ENCODE measurements around the gene GTF2H4.
"Not testable (repeated sequence)": the region's sequence is repeated elsewhere in the genome, so short reads cannot be mapped to it uniquely, and the experiment has no call there.

GTF2H4 gene

GRCh38 chr6:30907758-30908591, at the start of gene GTF2H4:
Gene GTF2H4, plus strand, starts transcription at chr6:30908207.
- DNase-seq (ENCODE audit: low read depth) = peak; percentile 98

GRCh38 chr6:30859726-30860125, 48.3 kb upstream of the GTF2H4 start:
- DNase-seq (ENCODE audit: low read depth) = not testable (repeated sequence)

GRCh38 chr6:30861257-30862048, 46.6 kb upstream of the GTF2H4 start:
- no peak for DNase-seq (ENCODE audit: low read depth)

GRCh38 chr6:30862156-30862875, 45.7 kb upstream of the GTF2H4 start:
- DNase-seq (ENCODE audit: low read depth) = no peak

- DNase-seq (ENCODE audit: low read depth) = no peak
These were observed 43.7 kb upstream of the GTF2H4 start for GRCh38 chr6:30864325-30864724.

GRCh38 chr6:30869241-30869749, 38.7 kb upstream of the GTF2H4 start:
- not testable (repeated sequence) for DNase-seq (ENCODE audit: low read depth)

- no peak for DNase-seq (ENCODE audit: low read depth)
These were observed 37.5 kb upstream of the GTF2H4 start for GRCh38 chr6:30870546-30870945.

- DNase-seq (ENCODE audit: low read depth) = no peak
These were observed 36.3 kb upstream of the GTF2H4 start for GRCh38 chr6:30871592-30872183.

- DNase-seq (ENCODE audit: low read depth) = no peak
These were observed 34.8 kb upstream of the GTF2H4 start for GRCh38 chr6:30873137-30873640.

GRCh38 chr6:30873795-30874194, 34.2 kb upstream of the GTF2H4 start:
- DNase-seq (ENCODE audit: low read depth) = not testable (repeated sequence)

GRCh38 chr6:30875244-30876038, 32.6 kb upstream of the GTF2H4 start:
- no peak for DNase-seq (ENCODE audit: low read depth)

GRCh38 chr6:30876039-30876730, 31.8 kb upstream of the GTF2H4 start:
- DNase-seq (ENCODE audit: low read depth) = no peak

- DNase-seq (ENCODE audit: low read depth) = no peak
These were observed 30.4 kb upstream of the GTF2H4 start for GRCh38 chr6:30877419-30878262.

GRCh38 chr6:30879684-30880427, 28.2 kb upstream of the GTF2H4 start:
- DNase-seq (ENCODE audit: low read depth) = no peak

GRCh38 chr6:30880698-30881252, 27.2 kb upstream of the GTF2H4 start:
- no peak for DNase-seq (ENCODE audit: low read depth)

GRCh38 chr6:30881392-30882203, 26.4 kb upstream of the GTF2H4 start:
- no peak for DNase-seq (ENCODE audit: low read depth)

- no peak for DNase-seq (ENCODE audit: low read depth)
These were observed 25.7 kb upstream of the GTF2H4 start for GRCh38 chr6:30882204-30882758.

Data from GM04503 (cell line).